ACHN (cell line): Measurements from ENCODE around the gene CRY1.
A peak's percentile ranks its signal among the peaks of the same experiment; 100 is the strongest.
"Not testable (repeated sequence)": the region's sequence is repeated elsewhere in the genome, so short reads cannot be mapped to it uniquely, and the experiment has no call there.

Source experiments
- DNase-seq: peaks from one replicate; pipeline ENCODE4 v3.0.0-alpha.2; 2015
- in situ Hi-C: cut with HindIII; loops from 2 replicates; pipeline ENCODE4 v1.10.0; 2017; ENCODE audit warnings: low sequenced_read_pairs, low pct_ligation_motif_present, low pct_unique_long_range_greater_than_20kb

Gene CRY1

DNA sequence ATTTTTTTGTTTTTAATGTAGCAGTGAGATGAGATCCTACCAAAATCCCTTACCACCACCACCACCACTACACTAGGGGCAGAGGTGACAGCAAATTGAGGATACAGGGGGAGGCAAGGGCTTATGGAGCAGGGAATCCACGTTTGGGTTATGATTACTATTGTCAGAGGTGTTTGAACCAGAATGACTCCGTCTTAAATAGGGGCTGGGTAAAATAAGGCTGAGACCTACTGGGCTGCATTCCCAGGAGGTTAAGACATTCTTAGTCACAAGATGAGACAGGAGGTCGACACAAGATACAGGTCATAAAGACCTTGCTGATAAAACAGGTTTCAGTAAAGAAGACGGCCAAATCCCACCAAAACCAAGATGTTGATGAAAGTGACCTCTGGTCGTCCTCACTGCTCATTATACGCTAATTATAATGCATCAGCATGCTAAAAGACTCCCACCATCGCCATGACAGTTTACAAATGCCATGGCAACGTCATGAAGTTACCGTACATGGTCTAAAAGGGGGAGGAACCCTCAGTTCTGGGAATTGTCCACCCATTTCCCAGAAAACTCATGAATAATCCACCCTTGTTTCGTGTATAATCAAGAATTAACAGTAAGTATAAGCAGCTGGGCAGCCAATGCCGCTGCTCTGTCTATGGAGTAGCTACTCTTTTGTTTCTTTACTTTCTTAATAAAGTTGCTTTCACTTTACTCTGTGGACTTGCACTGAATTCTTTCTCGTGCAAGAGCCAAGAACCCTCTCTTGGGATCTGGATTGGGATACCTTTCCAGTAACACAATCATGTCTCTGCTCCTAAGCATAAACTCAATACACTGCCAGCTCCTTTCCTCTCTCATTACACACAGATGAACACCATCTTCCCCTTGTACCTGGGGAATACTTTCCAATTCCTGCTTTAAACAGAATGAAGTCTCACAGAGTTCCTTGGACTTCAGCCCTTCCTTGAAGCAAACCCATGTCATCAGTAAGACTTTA is 16.7 kb upstream of the CRY1 start:
- no peak for DNase-seq

DNA sequence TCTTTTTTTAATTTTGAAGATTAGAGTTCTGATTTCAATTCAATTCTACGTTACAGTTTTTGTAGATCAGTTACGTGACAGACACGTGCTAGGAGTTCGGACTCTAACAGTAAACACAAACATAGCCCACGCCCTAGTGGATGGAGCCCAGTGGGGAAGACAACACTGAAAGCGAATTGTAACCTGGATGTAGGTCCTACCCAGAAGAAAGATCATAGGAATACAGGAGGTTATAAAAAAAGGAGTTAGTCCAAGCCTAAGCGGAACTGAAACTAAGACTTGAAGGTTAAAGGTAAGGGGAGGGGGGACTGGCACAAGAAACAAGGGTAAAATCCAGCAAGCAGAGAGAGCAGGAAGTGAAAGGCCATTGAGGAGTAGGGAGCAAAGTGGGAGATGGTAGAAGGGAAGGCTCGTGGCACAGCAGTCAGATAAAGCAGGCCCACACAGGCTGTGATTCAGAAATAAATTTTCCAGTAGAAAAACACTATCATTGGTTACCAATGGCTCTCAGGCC is 15.7 kb upstream of the CRY1 start:
- in situ Hi-C loops: loop anchor here (25.0 kb wide), 1 partner anchor 503 kb away; no protein-coding TSS in a partner anchor
- no peak for DNase-seq

More for the DNA sequence above, 16.7 kb upstream of the CRY1 start:
- in situ Hi-C loops: loop anchor here (25.0 kb wide), 1 partner anchor 502 kb away; no protein-coding TSS in a partner anchor

DNA sequence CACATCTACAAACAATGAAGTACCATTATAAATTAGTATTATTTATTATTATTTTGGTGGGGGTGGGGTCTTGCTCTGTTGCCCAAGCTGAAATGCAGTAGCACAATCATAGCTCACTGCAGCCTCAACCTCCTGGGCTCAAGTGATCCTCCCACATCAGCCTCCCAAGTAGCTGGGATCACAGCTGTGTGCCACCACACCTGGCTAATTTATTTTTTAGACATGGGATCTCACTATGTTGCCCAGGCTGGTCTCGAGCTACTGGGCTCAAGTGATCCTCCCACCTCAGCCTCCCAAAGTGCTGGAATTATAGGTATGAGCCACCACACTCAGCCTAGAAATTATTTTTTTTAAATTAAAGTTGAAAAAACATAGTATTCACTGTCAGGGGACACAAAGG is 15.0 kb upstream of the CRY1 start:
- in situ Hi-C loops: loop anchor here (25.0 kb wide), 1 partner anchor 504 kb away; no protein-coding TSS in a partner anchor
- not testable (repeated sequence) for DNase-seq

DNA sequence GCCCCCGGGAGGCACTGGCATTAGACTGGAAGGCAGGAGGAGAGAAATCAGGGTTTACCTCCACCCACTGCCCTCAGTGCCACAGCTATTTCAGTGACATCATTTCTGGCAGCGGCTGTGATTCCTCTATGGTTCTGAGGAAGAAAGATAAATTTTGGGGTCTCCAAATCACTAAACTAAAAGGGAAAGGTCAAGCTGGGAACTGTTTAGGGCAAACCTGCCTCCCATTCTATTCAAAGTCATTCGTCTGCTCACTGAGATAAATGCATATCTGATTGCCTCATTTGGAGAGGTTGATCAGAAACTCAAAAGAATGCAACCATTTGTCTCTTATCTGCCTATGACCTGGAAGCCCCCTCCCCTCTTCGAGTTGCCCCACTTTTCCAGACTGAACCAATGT is 14.0 kb upstream of the CRY1 start:
- DNase-seq: no peak
- in situ Hi-C loops: loop anchor here (25.0 kb wide), 1 partner anchor 505 kb away; no protein-coding TSS in a partner anchor

DNA sequence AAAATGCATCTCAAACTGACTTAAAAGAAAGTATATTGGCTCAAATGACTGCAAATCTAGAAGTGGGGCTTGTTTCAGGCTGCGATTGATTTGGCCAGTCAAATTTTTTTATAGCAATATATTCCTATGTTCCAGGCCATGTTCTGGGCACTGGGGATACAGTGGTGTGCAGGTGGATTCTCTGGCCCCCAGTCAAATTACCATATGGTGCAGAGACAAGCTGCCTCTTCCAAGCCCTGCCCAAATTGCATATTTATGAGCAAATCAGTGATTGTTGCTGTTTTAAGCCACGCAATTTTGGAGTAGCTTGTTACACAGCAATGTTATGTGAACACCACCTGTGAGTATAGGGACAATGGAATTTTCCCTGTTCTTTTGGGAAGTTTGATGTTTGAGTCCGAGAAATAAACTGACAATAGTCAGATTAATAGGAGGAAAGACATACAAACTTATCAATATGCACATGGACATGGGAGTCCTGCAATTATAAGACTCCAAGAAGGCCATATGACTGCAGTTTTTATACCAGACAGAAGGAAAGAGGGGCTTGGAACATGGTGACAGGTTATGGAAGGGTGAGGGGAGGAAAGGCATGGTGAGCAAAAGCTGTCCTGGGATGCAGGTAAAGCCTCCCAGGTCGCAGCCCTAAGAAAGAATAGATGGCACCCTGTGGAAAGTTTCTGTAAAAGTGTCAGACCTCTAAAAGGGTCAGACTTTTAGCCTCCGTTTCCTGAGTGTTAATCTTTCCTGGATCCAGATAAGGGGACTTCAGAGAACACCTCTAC is 13.1 kb upstream of the CRY1 start:
- no peak for DNase-seq
- in situ Hi-C loops: loop anchor here (25.0 kb wide), 1 partner anchor 506 kb away; no protein-coding TSS in a partner anchor

DNA sequence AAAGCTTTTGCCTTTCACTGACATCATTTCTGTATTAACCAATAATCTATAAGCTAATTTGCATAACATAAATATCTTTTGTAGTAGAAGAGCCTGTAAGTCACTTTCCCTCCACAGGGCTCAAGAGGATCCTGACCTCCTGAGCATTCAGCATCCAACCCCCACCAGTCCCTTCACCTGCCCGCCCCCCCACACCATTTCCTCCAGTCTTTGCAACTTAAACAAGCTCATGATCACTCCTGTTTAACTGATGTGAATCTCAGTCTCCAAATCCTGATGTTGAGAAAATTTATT is 12.0 kb upstream of the CRY1 start:
- in situ Hi-C loops: loop anchor here (25.0 kb wide), 1 partner anchor 507 kb away; no protein-coding TSS in a partner anchor
- no peak for DNase-seq

DNA sequence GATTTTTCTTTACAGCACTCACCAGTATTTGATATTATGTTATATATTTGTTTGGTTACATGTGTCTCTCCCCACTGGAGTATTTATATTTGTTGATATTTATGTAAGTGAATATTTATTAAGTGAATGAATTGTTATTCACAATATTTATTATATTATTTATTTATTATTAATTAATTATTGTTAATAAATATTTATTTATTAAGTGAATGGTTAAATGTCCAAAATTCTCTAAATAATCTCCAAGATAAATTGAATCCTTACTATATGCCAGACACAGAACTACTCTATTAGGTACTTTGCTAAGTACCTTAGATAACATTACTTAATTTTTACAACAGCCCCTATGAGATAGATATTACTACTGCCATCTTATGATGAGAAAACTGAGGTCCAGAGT is 10.2 kb upstream of the CRY1 start:
- DNase-seq: no peak
- in situ Hi-C loops: loop anchor here (25.0 kb wide), 1 partner anchor 509 kb away; no protein-coding TSS in a partner anchor

DNA sequence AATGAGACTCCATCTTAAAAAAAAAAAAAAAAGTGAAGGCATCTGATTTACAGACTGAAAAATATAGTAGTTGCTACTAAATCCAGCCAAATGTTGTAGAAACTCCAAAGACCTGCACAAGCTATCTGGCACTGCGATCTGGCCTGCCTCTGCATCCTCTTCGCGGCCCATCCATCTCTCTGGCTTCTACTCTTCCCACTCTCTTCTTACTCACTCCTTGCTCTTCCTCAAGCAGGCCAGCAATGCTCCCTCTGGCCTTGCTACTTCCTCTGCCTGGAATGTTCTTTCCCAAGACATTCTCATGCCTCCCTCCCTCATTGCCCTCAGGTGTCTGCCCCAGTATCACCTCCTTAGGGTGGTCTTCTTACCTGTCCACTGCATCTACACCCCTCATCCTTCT is 9.7 kb upstream of the CRY1 start:
- DNase-seq: no peak
- in situ Hi-C loops: loop anchor here (25.0 kb wide), 1 partner anchor 509 kb away; no protein-coding TSS in a partner anchor

DNA sequence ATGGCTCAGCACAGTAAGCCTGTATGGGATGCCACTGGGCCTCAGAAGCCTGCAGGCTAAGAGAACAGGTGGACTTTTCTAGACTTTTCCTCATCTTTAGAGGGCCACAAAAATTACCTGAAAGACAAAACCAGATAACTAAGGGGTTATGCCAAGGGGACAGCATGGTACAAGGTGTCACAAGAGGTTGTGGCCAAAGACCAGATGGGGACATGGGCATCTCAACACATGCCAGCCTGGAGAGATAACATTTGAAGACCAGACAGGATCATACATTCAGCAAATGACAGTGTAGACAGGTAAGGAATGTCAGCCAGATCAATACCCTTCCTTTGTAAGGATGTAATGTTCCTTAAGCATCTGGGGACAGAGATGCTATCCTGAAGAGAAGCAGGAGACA is 8.9 kb upstream of the CRY1 start:
- DNase-seq: no peak
- in situ Hi-C loops: loop anchor here (25.0 kb wide), 1 partner anchor 510 kb away; no protein-coding TSS in a partner anchor

DNA sequence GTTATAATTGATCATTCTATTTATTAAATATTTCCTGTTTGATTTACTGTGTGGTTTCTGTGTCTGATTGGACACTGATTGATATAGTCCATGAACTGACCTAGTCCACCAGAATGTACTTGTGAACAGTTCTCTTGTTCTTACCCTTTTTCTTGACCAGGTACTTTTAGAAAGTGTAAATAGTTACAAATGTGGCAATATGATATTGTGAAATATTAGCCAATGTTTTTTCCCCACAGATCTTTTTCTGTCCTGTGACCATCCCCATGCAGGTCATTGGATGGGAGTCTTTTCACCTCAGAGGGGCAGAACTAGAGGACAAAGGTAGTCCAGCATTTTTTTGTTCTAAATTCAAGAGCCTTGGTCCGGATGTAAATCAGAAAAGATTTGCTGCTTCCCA is 8.3 kb upstream of the CRY1 start:
- no peak for DNase-seq
- in situ Hi-C loops: loop anchor here (25.0 kb wide), 1 partner anchor 511 kb away; no protein-coding TSS in a partner anchor

DNA sequence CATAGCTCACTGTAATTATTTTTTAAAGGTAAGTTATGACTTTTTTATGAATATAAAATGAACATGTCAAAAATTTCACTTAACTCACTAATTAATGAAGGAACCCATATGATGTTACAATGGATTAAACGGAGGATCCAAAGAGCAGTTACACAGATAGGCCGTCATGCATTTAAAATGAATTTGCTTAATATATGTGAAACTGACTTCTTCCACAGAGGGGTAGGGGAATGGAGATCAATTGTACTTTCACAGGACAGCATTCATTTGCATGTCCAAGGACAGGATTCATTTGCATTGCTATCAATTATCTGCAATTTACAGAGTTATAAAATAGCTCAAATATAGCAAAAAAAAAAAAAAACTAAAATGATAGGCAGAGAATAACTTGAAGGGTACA is 6.6 kb upstream of the CRY1 start:
- no peak for DNase-seq
- in situ Hi-C loops: loop anchor here (25.0 kb wide), 1 partner anchor 512 kb away; no protein-coding TSS in a partner anchor

DNA sequence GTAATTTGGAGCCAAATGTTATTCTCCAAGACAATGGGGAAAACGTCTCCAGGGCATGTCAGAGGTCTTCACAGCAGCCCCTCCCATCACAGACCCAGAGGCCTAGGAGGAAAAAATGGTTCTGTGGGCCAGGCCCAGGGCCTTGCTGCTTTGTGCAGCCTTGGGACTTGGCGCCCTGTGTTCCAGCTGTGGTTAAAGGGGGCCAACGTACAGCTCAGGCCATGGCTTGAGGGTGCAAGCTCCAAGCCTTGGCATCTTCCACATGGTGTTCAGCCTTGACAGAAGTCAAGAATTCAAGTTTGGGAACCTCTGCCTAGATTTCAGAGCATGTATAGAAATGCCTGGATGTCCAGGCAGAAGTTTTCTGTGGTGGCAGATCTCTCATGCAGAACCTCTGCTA is 3.2 kb upstream of the CRY1 start:
- DNase-seq: no peak
- in situ Hi-C loops: no loop called here

DNA sequence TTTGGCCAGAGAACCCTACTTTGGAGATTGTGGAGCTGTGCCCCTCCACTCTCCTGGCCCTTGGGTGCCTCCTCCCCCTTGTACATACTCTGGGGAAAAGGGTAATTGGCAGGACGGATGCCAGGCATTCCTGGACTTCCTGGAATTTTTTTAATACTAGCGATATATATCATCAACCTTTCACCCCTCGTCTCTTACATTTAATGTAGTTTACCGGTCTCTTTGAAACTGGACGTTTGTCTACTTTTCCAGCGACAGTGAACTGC is 767 bp upstream of the CRY1 start:
- in situ Hi-C loops: no loop called here
- peak; percentile 97 for DNase-seq

DNA sequence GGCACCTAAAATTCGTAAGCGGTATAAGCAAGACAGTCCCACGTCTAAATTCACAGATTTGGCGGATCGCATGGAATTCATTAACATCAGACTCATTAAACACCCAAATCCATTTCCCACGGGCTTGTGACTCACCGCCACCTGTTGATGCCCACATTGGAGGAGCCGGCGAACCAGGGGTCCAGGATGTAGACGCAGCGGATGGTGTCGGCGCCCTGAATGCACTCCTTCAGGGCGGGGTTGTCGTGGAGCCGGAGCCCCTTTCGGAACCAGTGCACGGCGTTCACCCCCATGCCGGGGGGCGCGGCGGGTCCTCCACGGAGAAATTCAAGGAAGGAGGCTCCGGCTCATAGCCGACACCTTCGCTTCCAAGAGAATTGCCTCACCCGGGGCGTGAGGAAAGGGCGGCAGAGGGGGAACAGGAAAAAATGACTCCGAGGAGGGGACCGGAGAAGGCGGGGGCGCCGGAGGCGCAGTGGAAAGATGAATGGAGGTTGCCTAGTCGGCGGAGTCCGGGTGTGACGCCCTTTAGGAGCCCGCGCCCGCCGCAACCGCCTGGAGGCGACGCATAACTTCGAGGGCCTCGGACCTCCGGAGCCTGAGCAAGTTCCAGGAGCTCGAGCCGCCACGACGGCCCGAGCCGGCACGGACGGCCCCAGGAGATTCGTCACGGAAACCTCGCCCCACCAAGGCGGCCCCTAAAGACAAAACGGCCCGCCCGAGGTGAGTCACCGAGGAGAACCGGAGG is 506 bp downstream of the CRY1 start:
- in situ Hi-C loops: no loop called here
- DNase-seq: peak; percentile 81

DNA sequence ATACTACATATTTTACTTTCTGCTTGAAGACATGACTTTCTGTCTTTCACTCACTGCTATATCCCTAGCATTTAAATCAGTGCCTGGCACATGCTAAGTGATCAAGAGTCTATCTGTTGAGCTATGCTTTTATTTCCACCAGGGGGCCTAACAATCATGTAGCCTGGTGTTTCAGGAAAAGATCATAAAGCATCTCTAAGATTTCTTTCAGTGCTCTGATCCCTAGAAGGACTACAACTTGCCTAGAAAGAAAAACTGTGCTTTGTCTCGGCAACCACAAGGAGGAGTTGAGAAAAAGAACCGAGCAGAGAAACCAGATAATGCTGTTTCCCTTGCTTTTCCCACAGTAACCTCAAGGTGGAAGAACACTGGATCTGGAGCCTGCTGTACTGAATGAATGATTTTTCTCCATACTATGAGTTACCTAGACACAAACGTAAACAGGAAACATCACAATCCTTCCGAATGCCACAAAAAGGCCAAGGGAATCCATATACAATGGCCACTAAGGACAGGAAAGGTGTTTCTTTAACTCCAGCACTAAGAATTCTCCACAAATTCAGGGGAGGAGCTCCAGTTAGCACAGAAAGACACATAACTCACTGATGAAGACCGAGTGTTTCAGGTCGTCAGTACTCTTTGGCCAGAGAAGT is 1.2 kb downstream of the CRY1 start:
- in situ Hi-C loops: no loop called here
- peak; percentile 100 for DNase-seq

DNA sequence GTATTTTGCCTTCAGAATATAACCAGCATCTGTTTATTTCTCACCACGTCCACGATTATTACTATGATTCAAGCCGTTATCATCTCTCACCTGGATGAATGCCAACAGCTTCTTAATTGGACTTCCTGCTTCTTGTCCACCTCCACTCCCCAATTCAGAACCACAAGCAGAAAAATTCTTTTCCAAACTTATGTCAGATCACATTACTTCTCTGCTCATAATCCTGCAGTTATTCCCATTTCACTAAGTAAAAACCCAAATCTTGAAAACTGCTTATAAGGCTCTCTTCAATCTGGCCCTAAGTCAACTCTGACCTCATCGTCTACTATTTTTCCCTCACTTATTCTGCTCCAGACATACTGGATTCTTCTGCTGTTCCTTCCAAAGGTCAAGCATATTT is 2.0 kb downstream of the CRY1 start:
- peak; percentile 46 for DNase-seq
- in situ Hi-C loops: no loop called here

DNA sequence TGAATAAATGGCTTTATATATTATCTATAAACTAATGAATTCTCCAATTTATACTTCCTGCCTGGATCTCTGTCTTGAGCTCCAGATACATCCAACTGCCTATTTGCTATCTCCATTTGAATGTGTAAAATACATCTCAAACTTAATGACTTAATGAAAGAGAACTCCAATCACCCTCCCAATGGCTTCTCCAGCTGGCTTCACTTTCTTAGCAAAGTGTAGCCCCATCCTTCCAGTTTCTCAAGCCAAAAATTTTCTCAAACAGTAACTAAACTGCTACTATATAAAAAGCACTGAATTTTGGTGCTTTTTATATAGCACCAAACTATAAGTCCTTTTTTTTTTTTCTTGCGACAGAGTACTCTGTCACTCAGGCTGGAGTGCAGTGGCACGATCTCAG is 2.6 kb downstream of the CRY1 start:
- in situ Hi-C loops: no loop called here

DNA sequence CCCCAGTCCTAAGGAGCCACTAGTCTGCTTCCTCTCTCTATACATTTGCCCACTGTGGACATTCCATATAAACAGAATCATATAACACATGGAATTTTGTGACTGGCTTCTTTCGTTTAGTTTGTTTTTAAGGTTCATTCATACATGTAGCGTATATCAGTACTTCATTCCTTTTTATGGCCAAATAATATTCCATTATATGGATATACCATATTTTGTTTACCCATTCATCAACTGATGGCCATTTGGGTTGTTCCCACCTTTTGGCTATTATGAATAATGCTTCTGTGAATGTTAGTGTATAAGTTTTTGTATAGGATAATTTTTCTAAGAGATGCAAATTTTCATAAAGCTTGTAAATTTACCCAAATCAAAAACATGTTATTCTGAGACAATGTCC is 4.4 kb downstream of the CRY1 start:
- in situ Hi-C loops: no loop called here
- DNase-seq: no peak

More for the DNA sequence above, 2.6 kb downstream of the CRY1 start:
- DNase-seq: no peak
